GM12878 (cell line): ENCODE measurements around the gene ING4. TPM values are rescaled to one million over a fixed set of nuclear protein-coding genes. Genes with fewer than 3 reads are reported as not detected.

Experiments used
- ATAC-seq: fragments of 200-7000 bp; cut with Tn5 transposase; 3 replicates; pipeline ENCODE4 v1.9.1; 2020; ENCODE audit warnings: mild to moderate bottlenecking, moderate library complexity
- BruUV-seq: library from RNA; stranded (reverse); fragments of 400-500 nt; replicated peaks from 2 replicates; lab custom pipeline; 2021; lab: Mats Ljungman, UMichigan
- CTCF ChIA-PET: fragments of 300-600 bp; sonication (Branson Sonifier 250); formaldehyde crosslinking; extraction: SDS; loops from one replicate; lab custom pipeline; 2021; ENCODE audit warnings: inconsistent platforms; lab: Yijun Ruan, JAX
- POLR2A ChIA-PET: fragments of 350-600 bp; formaldehyde crosslinking; extraction: SDS; loops from one replicate; lab custom pipeline; 2021; ENCODE audit warnings: inconsistent platforms; lab: Charles Lee
- RAD21 ChIA-PET: fragments of 300-600 bp; sonication (Branson Sonifier 250); formaldehyde crosslinking; loops from one replicate; lab custom pipeline; 2023; ENCODE audit warnings: antibody characterized with exemption; ENCODE audit not compliant: unreplicated experiment; lab: Charles Lee
- SMC1A ChIA-PET: fragments of 300-600 bp; sonication (Branson Sonifier 250); formaldehyde crosslinking; loops from one replicate; lab custom pipeline; 2023; ENCODE audit not compliant: unreplicated experiment, uncharacterized antibody; lab: Charles Lee
- DNase-seq: peaks from one replicate; pipeline ENCODE4 v3.0.0-alpha.2; 2011; ENCODE audit warnings: low read depth, low spot score
- FAIRE-seq: peaks from 3 replicates; lab custom pipeline; 2011; peaks lifted over from hg19 to GRCh38; lab: Jason Lieb, UNC
- H2AFZ ChIP-seq: 2 replicates; pipeline ENCODE4 v1.6.0; 2011; ENCODE audit warnings: low read depth, low read length, control low read depth; ENCODE audit not compliant: control insufficient read depth
- H3K27ac ChIP-seq: 2 replicates; pipeline ENCODE4 v1.5.1; 2011; ENCODE audit warnings: control low read depth; ENCODE audit not compliant: control insufficient read depth, insufficient read depth
- H3K27me3 ChIP-seq, 2 experiments: replicated peaks in 1 of 2; 2 replicates each; pipeline versions ENCODE4 v1.6.0 to v1.6.1; 2011; ENCODE audit warnings: low read length in 1 of 2; ENCODE audit not compliant: control insufficient read depth in 2 of 2, insufficient read depth in 2 of 2
- H3K36me3 ChIP-seq, 2 experiments: 2 replicates each; pipeline ENCODE4 v1.5.1; 2011; ENCODE audit warnings: low read length in 1 of 2; ENCODE audit not compliant: control insufficient read depth in 2 of 2, insufficient read depth in 2 of 2
- H3K4me1 ChIP-seq: 2 replicates; pipeline ENCODE4 v1.6.1; 2011; ENCODE audit warnings: mild to moderate bottlenecking, low read length, moderate library complexity, mixed read lengths; ENCODE audit not compliant: control insufficient read depth, insufficient read depth
- H3K4me2 ChIP-seq: 2 replicates; pipeline ENCODE4 v1.6.0; 2011; ENCODE audit warnings: control low read depth; ENCODE audit not compliant: control insufficient read depth, insufficient read depth
- H3K4me3 ChIP-seq: fragments of 200-600 bp; sonication (generic); 2 replicates; pipeline ENCODE4 v1.5.1; 2016
- H3K79me2 ChIP-seq: 2 replicates; pipeline ENCODE4 v1.6.0; 2011; ENCODE audit warnings: low read length; ENCODE audit not compliant: control insufficient read depth, insufficient read depth
- H3K9ac ChIP-seq: 2 replicates; pipeline ENCODE4 v1.8.0; 2011; ENCODE audit warnings: low read length, control low read depth, mixed read lengths; ENCODE audit not compliant: control insufficient read depth, insufficient read depth
- H3K9me3 ChIP-seq: replicated peaks from 3 replicates; pipeline ENCODE4 v1.5.1; 2011; ENCODE audit warnings: mild to moderate bottlenecking, low read length; ENCODE audit not compliant: control insufficient read depth, insufficient read depth
- H4K20me1 ChIP-seq: 2 replicates; pipeline ENCODE4 v1.6.0; 2011; ENCODE audit not compliant: control insufficient read depth, insufficient read depth
- CREM ChIP-seq: IDR thresholded peaks from 2 replicates; pipeline ENCODE4 v1.6.1; 2014; ENCODE audit warnings: antibody characterized with exemption, low read depth
- EED ChIP-seq: sonication (generic); IDR thresholded peaks from 2 replicates; pipeline ENCODE4 v1.6.1; 2016; ENCODE audit warnings: antibody characterized with exemption, low read depth
- LARP7 ChIP-seq: fragments of 450-650 bp; IDR thresholded peaks from 2 replicates; pipeline ENCODE4 v1.6.1; 2017; ENCODE audit warnings: mild to moderate bottlenecking
- PAX5 ChIP-seq: IDR thresholded peaks from 2 replicates; pipeline ENCODE4 v1.6.1; 2011; ENCODE audit warnings: low read depth, low read length, borderline replicate concordance
- POLR2AphosphoS2 ChIP-seq: IDR thresholded peaks from 2 replicates; pipeline ENCODE4 v1.6.1; 2011; ENCODE audit warnings: low read depth, mild to moderate bottlenecking, low read length, improper control_type of control experiment, moderate library complexity
- SMC3 ChIP-seq: IDR thresholded peaks from 2 replicates; pipeline ENCODE4 v1.6.1; 2011; ENCODE audit warnings: low read length, improper control_type of control experiment, borderline replicate concordance
- SPI1 ChIP-seq: IDR thresholded peaks from 2 replicates; pipeline ENCODE4 v1.6.1; 2011; ENCODE audit warnings: low read depth, mild to moderate bottlenecking, low read length, moderate library complexity, borderline replicate concordance; ENCODE audit not compliant: insufficient read depth
- ZNF687 ChIP-seq: fragments of 450-650 bp; IDR thresholded peaks from 2 replicates; pipeline ENCODE4 v1.6.1; 2017; ENCODE audit warnings: mild to moderate bottlenecking, moderate library complexity
- WGBS: methylation state at CpG from one replicate; pipeline ENCODE4 v1.1.6; 2016; ENCODE audit warnings: low lambda C conversion rate; ENCODE audit not compliant: insufficient replicate concordance, insufficient coverage; ENCODE audit errors: missing lambda C conversion rate; 5-methylcytosine and 5-hydroxymethylcytosine counted together
- in situ Hi-C: fragments of 300-500 bp; cut with MboI; formaldehyde crosslinking; loops from 9 replicates; pipeline ENCODE4 v1.14.3; 2018; ENCODE audit warnings: mixed read lengths
- intact Hi-C: fragments of 100-400 bp; cut with micrococcal nuclease; formaldehyde crosslinking; loops from one replicate; pipeline ENCODE4 v1.14.2; 2022; ENCODE audit not compliant: unreplicated experiment
- polyA plus RNA-seq, 11 experiments: library from polyadenylated mRNA; depleted of rRNA in 4 of 11; unstranded in 6 of 11; stranded (reverse) in 5 of 11; fragments of >200 nt; fragmentation: Nextera tagmentation in 4 of 11; fragmentation: Illumina TruSeq in 1 of 11; extraction: Ambion mirVana in 4 of 11; extraction: Trizol in 1 of 11; gene quantifications; 1 replicate in 1 of 11; 2 replicates in 10 of 11; pipeline versions ENCODE4 v1.2.1 to v1.2.3, GENCODE V29; 2011 to 2016; ENCODE audit warnings: inconsistent platforms in 2 of 11, missing spikeins in 2 of 11, low read depth in 1 of 11
- total RNA-seq, 4 experiments: library from RNA; depleted of rRNA in 3 of 4; stranded (reverse); fragments of >200 nt in 3 of 4; fragmentation: Illumina TruSeq in 1 of 4; extraction: Trizol in 1 of 4; gene quantifications; 2 replicates each; pipeline versions ENCODE4 v1.2.1 to v1.2.3, GENCODE V29; 2013 to 2021

ING4 gene
- total and polyA plus RNA-seq, 10 of the 15 experiments (the other 5 are each of a cell fraction or from before 2014, with no cell fraction given) = 7.2 to 53.9 (median 21.8) TPM

- ChIA-PET RAD21 (interaction anchor here (0.7 to 1.3 kb wide), 3 partner anchors 9 to 147 kb away, joined by 3 read pairs; partner anchors contain the start of gene ZNF384), POLR2A (interaction anchor here (1.6 kb wide), 1 partner anchor 10 kb away, joined by 4 read pairs; the partner anchor contains the start of gene ZNF384), CTCF (interaction anchor here (0.7 to 1.2 kb wide), 7 partner anchors 25 to 134 kb away, joined by 3 to 5 read pairs (median 4); partner anchors contain the start of genes COPS7A and MLF2), SMC1A (interaction anchor here (0.9 to 3.9 kb wide), 3 partner anchors 25 to 145 kb away, joined by 4 to 16 read pairs (median 8); partner anchors contain the start of gene COPS7A)
- ATAC-seq = no peak
- no peak for FAIRE-seq
- intact Hi-C loops (loop anchor here (1.0 kb wide), 1 partner anchor 81 kb away; no protein-coding TSS in a partner anchor), in situ Hi-C loops (no loop called here)
- Histone ChIP-seq H3K9ac (no peak overlapping the region), H3K9me3 (no peaks in the 10 kb centered on the region), H3K4me3 (no peak overlapping the region), H3K4me2 (no peak overlapping the region), H3K4me1 (peaks cover 12% of the 10 kb centered on the region), H3K27me3 (peaks cover 13 to 19% of the 10 kb centered on the region in 2 experiments), H4K20me1 (no peaks in the 10 kb centered on the region), H2AFZ (no peak overlapping the region), H3K79me2 (no peaks in the 10 kb centered on the region), H3K27ac (no peak overlapping the region), H3K36me3 (no peaks in the 10 kb centered on the region)
- no peak for DNase-seq
- 30% methylated on average over 8 of the region's 8 CpGs for WGBS
- TF ChIP-seq POLR2AphosphoS2 = no peak
- no peak for TF ChIP-seq CREM
- TF ChIP-seq ZNF687 = no peak
- no peak for TF ChIP-seq SPI1
- TF ChIP-seq PAX5 = no peak
- no peak for TF ChIP-seq LARP7
- TF ChIP-seq EED = no peak
- no peak for TF ChIP-seq SMC3
- no TSS peak for BruUV-seq
These were observed 35.6 kb upstream of the ING4 start for GRCh38 chr12:6698352-6699046.
